CD4-positive, alpha-beta T cell treated with Interleukin-4 for 4 hours (primary cell): Measurements from ENCODE around the gene CCDC13.

Experiments used
- DNase-seq: peaks from one replicate; pipeline ENCODE4 v3.0.0-alpha.2; 2020

Gene CCDC13

DNA sequence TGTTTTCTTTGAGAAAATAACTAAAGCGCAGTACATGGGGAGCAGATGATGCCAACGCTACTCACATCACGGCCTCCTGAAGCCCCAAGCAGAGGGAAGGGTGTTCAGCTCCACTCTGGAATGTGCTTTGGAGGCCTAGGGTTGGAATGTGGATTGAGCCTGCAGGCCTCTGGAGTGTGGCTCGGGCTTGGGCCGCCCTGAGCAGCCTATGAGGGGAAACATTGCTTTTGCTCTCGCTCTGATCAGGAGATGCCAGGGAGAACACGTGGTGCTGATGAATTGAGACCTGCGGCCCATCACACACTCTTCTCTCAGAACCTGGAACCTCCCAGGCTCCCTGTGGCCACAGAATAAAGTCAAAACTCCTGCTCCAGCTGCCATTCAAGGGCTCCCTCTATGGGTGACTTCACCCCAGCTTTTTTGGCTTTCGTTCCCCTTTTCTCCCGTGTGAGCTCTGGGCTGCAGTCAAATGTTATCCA lies 23.3 kb downstream of the CCDC13 start:
- DNase-seq, result no peak

DNA sequence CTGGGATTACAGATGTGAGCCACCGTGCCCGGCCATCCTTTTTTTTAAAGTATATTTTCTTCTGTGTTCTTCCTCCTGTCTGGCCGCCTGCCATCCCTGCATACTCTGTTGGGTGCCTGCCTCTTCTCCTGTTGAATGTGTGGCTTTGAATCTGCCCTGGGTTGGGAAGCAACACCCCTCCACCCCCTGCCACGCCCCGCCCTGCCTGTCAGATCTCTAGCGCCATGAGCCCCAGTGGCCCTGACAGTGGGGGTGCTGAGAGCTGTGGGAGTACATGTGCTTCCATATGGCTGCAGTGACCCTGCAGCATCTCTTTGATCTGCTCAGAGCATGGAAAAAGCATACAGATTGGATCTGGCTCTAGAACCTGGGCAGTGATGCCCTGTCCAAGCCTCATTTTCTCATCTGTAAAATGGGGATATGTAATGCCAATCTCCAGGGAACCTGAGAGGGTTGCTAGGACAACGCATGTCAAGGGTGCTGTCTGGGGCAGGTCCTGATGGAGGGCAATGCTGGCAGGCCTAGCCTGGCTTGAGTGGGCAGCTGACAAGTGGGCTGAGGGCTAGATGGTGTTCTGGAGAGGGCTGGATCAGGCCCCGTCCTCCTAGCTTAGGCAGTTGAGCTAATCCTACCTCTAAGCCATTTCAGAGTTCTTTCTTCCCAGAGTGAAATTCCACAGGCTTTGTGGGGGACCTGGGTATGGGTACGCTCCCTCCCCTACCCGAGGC lies 23.9 kb downstream of the CCDC13 start:
- DNase-seq, result no peak

DNA sequence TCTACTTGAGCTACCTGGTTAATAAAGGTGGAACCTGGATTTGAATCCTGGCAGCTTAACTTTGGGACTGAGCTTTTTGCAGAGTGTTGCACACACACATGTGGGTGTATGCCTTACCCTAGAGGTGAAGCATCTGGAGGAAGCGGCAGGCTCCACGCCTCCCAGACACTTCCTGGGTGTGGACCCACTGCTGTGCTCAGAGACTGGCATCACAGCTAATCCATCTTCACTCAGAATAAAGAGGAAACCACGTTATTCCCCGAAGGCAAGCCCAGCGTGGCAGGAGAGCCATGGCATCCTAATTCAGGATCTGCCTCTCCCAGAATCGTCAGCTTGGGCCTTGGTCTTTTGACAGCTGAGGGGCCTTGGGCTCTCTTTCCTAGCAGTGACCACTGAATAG lies 25.5 kb downstream of the CCDC13 start:
- DNase-seq, result peak; percentile 46

DNA sequence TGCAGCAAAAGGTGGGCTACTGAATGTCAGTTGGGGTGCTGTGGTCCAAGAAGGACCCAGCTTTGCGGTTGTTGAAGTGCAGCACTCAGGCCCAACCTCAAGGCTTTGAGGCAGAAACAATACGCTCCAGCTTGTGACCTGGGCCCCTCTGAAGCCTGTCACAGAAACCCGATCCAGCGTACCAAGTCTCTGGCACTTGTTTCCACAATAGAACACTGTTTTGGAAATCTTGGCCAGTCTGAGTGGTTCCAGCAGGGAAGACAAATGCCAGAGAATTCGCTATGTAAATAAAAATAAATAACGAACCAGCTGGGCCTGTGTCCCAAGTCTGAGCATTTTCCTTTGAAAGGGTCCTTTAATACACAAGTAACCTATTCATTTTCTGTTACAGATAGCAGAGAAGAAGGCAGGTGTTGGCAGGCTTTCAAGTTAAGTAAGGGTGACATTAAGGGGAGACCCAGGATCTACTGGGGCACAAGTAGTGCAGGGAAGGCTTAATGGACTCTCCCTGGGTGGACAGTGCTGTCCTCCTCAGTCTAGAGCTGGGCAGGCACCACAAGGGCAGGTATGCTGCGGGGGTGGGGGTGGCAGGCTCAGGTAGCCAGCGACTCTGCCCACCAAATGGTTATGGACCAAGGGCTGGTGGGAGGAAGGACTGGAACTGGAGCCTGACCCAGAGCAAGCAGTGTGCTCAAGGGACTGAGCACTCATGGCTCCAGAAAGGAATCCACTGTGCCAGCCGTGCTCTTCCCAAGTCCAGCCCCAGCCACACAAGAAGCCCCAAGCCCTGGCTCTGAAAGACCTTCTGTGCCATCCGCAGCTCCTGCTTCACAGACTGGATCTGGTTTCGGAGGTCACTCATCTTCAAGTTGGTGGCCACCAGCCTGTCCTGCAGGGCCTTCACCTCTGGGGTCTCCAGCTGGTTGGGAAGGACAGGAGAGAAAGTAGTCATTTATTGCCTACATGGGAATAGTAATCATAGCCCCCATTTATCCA lies 26.3 kb downstream of the CCDC13 start:
- DNase-seq, result no peak

DNA sequence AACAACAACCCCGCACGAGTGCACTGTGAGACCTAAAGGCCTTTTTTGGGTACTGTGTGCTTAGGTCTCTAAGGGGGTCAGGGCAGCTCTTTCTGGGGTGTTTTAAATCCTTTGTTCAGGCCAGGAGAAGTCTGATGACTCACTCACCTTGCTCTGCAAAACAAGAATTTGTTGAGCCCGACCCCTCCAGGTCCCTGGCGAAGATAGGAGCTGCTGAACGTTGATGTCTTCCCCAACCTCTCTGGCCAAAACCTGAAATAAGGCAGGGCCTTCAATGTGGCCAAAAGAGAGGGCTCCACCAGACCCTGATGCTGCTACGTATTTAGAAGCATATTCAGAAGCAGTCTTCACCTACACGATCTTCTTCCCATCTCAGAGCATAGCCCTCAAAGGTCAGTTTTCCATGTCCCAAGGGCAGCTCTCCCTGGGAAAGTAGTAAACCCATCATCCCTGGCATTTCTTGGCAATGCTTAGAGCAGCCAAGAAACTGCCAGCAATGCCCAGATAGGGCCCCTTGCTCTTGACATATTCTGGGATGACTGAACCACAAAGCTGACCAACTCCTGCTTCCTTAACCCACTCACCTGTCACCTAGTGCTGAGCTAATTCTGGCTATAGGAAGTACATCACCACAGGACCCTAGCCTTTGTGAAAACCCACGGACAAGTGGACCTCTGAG lies 27.1 kb downstream of the CCDC13 start:
- no peak for DNase-seq

DNA sequence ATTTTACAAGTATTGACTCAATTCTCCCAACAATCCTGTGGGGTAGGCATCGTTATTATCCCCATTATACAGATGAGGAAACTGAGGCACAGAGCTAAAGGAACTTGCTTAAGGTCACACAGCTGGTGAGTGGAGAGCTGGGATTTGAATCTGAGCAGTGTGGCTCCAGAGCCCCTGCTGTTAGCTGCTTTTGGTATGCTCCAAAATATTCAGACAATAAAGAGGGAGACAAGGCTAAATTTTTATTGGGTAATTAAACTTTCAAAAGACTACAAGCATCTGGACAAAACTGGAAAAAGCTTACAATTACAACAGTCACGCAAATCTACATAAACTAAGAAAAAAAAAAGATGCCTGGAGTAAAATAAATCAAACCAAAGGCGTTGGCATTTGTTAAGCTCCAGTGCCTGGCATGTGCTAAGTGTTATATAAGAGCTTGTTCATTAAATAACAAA lies 27.7 kb downstream of the CCDC13 start:
- DNase-seq, result no peak

DNA sequence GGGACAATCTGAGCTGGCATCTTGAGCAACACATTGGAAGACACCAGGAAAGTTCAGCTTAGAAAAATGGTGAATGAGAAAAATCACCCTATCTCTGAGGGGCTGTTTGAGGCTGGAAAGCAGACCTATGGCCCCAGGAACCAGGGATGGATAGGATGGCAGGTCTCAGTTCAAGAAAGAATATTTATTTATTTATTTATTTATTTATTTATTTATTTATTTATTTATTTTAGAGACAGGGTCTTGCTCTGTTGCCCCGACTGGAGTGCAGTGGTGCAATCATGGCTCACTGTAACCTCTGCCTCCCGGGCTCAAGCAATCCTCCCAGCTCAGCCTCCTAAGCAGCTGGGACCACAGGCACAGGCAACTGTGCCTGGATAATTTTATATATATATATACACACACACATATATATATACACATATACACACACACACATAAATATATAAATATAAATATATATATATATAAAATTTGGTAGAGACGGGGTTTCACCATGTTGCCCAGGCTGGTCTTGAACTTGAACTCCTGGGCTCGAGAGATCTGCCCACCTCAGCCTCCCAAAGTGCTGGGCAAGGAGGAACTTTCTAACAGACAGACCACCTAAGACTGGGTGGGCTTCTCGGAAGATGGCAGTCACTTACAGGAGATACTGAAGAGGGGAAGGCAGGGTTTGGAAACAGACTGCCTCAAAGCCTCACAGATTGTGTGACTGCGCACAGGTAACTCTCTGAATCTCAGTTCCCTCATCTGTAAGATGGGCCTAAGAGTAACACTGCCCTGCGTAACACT lies 29.7 kb downstream of the CCDC13 start:
- no peak for DNase-seq

DNA sequence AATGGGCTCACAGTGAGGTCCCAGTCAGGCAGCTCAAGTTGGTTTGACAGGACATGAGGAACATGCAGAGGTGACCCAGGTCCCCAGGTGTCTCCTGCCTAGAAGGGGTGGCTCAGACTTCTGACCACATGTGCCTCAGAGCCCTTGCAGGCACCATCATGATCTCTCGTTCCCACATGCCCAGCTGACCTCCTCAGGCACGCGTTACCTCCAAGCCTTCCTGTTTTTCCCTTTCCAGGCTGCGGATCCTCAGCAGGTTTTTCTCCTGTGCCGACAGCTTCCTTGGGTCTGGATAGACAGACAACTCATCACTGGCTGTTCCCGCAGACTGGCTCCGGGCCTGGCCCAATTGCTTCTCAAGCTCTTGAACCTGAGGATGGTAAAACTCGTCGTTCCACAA lies 30.4 kb downstream of the CCDC13 start:
- no peak for DNase-seq

DNA sequence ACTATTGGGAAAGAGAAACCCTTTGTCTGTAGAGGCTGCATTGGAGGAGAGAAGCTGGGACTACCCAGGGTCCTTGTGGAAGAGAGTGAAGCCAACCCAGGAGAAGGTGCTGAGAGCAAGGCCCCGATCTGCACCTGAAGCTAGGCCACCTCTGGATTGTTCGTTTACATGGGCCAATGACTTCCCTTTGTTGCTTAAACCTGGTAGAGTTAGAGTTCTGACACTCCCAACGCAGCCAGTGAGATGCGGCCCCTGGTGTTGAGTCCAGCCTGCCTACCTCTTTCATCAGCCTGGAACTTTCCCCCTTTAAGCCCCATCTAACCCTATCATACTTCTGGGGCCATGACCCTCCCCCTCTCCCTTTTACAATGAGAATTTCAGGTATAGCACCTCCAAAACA lies 30.8 kb downstream of the CCDC13 start:
- DNase-seq, result no peak

DNA sequence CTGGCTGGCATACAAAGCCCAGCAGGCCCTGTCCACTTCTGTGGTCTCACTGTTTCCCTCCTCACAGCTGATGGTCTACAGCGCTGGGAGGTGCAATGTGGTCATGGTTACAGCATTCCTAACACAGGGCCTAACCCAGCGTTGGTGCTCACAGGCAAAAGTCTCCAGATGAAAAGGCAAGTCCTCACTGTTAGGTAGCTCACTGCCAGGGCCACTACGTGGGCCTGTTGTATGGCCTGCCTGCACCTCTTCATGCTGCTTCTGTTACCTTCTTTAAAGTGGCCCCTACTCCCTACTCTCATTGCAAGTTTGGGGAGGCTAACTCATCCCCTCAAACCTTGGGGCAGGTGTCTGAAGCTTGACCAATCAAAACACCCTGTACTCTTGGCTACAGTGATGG lies 31.3 kb downstream of the CCDC13 start:
- DNase-seq, result no peak

DNA sequence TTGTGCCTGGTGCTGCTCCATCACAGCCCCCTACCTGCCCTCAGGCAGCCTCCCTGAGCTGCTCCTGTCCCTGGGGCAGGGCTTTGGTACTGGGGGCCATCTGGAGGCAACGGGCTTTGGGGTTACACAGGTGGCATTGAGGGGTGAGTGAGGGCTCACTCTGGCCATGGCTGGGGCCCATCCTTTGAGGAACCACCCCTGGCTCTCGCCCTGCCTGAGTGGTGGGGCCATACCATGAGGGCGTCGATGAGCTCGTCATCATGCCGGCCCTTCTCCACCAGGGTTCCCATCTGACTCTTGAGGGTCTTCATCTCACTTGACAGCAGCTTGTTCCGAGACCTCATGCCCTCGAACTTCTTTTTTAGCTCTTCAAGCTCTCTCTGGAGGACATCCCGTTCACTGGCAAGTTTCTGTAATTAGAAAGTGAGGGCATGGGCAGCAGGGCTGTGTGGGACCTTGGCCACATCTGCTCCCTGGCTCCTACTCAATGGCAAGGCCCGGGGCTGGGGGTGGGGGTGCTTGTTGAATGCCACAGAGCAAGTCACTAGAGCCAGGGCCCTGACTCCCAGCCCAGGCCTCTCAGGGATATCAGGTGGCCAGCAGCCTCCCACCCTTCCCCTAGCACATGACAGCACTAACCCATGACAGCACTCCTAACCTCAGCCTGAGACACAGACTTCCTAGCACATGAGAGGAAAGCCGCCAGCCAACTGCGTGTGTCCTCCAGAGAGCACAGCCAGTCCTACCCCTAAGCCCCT lies 33.5 kb downstream of the CCDC13 start:
- no peak for DNase-seq

DNA sequence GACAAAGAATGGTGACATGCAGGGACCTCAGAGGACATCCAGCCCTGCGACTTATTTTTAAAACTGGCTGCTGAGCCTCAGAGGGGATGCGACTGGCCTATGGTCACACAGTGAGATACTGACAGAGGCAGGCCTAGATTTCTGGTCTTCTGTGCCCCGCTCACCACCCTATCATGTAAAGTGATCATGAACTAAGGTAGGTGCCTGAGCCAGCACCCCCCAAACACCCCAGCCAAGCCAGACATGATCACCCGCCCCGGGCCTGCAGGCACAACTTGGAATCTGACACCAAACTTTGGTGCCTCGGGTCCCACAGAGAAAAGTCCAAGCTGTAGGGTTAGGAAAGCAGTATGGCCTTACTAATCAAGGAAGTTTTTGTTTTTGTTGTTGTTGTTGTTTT lies 36.5 kb downstream of the CCDC13 start:
- DNase-seq, result no peak

DNA sequence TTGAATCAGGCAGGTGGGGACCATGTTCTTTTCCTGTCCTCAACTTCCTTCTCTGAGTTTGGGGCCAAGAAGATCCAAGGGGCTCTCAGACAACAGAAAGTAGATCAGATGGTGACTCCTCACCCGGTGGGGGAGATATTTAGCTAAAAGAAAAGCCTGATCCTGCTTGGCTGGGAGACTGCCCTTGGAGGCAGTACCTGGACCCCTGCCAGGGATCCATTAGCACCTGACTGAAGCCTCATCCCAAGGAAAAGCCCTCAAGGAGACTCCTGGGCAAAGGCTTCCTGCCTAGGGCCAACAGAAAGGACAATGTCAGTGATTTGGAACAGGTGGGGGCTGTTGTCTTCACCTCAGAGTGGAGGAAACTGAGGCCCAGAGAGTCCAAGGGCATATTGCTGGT lies 37.0 kb downstream of the CCDC13 start:
- no peak for DNase-seq

DNA sequence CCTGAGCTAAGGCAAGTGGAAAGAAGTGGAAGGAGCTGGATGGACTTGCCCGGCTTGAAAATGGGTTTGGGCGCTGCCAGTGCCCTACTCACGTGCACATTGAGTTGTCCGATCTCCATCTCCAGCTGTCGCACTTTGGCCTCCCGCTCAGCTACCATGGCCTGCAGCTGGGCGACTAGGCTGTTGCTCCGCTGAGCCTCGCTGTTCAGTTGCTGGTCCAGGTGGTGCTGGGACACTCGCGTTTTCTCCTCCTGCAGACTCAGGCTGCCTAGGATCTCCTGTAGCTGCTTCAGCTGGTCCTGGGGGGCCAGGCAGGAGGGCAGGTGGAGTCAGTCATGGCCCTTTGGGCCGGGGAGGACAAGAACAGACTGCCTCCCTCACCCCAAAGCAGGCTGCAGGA lies 37.4 kb downstream of the CCDC13 start:
- no peak for DNase-seq

DNA sequence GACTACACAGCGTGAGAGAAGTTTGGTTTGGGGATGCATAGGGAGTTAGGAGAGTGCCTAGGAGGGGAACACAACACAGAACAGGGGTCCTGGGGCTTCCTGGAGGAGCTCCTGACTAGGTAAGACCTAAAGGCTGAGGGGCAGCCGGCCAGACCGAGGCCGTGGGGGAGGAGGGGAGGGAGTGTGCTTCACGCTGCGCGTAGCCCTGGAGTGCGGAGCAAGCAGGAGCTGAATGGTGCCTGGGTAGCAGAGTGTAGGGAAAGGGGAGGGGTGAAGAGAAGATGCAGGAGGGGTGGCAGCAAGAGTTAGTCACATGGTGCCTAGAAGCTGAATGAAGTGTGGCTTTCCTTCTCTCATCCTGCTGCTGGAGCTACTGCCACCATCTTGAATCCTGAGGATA lies 38.0 kb downstream of the CCDC13 start:
- DNase-seq, result no peak

DNA sequence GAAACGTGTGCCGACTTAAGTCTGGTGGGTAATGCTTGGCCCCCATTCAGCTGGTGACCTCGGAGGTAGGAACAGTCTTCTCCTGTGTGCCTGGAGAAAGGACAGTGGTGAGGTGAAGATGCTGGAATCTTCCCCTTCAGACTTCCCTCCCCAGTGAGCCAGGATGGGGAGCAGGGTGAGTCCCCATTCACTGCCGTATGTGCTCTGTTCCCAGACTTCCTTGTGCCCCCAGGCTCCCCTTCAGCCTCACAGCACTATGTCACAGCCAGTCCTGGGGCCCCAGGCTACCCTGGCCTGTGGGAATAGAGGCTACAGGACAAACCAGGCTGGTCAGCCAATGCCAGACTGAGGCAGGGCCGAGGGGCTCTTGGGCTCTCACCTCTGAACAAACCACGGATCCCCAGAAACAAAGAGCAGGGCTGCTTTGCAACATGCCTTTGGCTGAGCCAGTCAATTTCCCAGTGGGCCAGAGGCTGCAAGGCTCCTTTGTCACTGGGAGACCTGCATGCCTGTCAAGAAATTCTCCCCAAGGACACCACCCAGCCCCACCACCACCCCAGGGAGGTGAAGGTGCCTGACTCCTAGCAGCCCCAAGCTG lies 38.7 kb downstream of the CCDC13 start:
- no peak for DNase-seq

DNA sequence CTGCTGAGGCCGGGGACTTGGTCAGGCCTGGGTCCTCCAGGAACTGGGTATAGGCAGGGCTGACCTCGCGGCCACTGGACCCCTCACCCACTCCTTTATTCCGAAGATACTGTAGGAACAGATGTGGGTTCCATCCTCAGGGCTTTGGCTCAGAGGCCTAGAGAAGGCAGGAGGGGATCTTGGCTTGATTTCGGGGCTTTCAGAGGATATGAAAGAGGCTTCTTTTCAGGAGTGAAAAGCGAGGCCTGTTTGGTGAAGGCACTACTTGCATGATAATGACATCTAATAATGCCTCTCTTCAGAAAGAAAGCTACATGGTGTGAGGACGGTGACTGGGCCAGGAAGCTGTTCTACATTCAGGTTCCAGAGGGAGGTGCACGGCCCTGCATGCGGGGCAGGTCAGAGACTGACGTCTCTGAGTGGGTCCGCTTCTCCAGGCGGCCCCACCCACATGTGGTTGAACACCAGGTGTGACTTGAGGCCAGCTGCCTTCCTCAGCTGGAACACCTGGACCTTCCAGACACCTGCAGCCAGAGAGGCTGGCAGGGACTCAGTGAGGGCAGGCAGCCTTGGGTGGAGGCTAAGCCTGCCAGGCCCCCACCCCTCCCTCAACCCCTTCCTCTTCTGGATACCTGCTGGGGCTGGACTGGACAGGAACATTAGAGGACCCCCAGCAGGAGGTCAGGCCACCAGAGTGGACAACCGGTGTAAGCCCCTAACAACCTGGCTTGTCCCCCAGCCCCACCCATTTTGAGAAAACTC lies 39.4 kb downstream of the CCDC13 start:
- DNase-seq, result no peak

DNA sequence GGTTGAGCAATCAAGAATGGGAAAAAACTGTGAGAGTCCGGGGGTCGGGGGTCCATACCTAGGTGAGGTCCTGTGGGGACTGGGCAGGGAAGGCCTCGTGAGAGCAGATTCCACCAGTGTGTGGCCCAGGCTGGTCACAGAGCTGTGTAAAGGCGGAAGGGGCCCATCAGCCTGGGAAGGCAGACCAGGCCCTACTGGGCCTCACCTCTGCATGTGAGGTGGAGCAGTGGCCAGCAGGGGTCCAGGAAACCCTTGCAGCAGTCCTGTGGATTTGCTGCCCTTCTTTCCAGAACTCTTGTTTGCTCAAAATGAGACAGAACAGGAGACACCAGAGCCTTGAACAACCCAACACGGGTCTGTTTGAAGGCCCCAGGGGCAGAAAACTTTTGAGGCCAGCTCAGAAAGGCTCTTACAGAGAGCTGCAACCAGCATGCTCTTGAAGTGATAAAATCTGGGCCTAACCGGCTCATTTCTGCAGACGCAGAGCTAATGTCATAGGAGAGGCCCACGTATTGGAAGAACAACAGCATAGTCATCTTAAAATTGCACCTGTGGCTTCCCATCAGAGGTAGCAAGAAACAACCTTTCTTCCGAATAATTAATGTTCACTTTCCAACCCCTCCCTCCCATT lies 40.1 kb downstream of the CCDC13 start:
- no peak for DNase-seq

DNA sequence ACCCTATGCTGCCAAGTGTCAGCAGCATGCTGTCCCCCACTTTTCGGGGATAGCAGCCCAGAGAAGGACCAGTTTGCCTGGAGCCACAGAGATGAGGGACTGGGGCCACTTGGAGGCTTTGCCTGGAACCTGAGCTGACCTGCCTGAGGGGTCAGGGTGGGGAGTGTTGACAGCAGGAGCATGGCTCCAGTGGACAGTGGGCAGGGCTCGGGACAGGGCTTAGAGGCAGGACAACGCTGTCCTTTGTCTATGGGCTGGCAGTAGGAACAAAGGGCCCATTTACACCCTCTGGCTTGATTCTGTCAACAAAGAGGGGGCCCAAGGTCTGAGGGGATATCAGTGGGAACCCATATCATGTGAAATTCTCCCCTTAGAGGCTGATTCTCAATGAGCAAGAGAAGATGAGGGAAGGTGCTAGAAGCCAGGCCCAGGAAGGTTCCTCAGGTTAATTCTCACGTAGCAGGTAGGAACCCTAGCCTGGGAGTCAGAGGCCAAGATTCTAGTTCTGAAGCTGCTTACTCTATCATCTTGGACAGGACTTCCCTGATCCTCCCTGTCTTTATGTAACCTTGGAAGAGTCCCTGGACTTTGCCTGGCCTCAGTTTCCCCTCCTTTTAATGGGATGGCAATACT lies 40.7 kb downstream of the CCDC13 start:
- DNase-seq, result no peak
